Inflammatory macrophage treated with lipopolysaccharide for 4 hours (primary cell): ENCODE results near the gene DDX25.
"Not testable (repeated sequence)": the region's sequence is repeated elsewhere in the genome, so short reads cannot be mapped to it uniquely, and the experiment has no call there.

Source experiments
- DNase-seq: peaks from one replicate; pipeline ENCODE4 v3.0.0-alpha.2; 2020

DDX25 gene

DNA sequence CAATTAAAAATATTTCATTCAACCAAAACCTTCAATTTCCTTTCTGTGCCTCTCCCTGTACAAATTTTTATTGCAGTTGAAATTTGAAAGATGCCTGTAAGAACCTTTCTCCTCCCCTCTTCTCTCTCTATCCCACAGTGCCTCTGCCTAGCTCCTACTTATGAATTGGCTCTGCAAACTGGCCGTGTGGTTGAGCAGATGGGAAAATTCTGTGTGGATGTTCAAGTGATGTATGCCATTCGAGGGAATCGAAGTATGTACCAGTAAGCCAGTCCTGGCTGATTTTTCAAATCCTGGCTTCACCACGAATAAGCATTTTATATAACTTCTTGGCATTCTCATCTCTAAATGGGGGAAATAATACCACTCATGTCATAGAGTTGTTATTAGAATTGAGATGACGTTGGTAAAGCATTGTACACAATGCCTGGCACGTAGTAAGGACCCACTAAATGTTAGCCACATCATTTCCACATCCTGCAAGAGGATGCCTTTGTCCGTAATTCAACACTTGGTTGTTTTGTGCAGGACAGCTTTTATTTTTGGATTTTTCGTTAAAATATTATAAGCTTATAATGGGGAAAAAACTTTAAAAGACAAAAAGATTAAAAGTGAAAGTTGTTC is 6.0 kb downstream of the DDX25 start:
- DNase-seq = no peak

- not testable (repeated sequence) for DNase-seq
These were observed 10.3 kb downstream of the DDX25 start for GRCh38 chr11:125914601-125915000.

- no peak for DNase-seq
These were observed 12.5 kb downstream of the DDX25 start for GRCh38 chr11:125916683-125917347.

DNA sequence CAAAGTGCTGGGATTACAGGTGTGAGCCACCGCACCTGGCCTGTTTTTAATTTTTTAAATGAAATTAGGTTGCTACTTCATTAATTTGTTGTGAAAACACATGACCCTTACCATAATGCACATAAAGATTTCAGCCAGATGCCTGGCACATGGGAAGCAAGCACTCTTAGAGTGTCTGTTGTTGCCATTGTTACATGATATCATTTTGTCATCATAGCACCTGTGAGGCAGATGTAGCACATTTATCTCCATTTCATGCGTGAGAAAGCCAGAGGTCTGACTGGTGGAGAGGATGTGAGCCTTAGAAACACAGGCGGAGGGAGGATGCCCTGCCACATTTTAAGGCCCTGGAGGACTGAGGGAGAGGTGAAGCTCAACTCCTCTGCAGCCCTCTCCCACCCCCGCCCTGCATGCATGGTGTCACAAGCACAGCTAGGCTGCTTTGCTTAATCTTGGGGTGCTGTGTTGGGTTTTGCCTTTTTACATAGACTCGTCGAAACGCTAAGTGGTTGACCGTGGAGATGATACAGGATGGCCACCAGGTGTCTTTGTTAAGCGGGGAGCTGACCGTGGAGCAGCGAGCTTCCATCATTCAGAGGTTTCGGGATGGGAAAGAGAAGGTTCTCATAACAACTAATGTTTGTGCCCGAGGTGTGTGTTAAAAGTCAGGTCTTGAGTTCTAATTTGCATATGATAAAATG is 14.0 kb downstream of the DDX25 start:
- no peak for DNase-seq

GRCh38 chr11:125921042-125921441 is 16.7 kb downstream of the DDX25 start:
- DNase-seq = no peak

GRCh38 chr11:125922156-125922555 is 17.8 kb downstream of the DDX25 start:
- DNase-seq = no peak

DNA sequence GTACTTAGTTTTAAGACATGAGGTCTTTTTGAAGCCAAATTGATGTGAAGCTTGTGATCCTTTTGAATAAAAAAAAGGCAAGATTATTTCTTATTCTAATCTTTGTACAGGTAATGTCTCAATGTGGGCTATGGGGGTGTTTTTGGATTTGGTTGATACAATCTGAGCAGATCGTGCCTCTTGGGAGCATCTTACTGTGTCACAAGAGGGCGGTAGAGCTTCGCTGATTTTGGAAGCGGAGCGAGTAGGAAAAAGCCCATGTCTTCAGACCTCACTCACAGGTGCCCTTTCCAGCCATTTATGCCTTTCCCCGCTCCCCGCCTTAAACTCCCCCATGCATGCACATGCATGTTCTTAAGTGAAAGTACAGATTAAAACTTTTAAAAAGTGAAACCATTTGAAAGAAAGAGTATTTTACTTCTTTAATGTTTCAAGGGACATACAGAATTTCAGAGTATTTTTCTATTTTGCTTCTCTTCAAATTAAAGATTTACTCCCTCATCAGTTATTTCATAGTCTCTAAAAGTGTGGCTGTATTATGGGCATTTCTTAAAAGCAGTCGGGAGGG is 18.8 kb downstream of the DDX25 start:
- peak; percentile 58 for DNase-seq

GRCh38 chr11:125923633-125924032 is 19.3 kb downstream of the DDX25 start:
- DNase-seq = no peak

GRCh38 chr11:125924384-125925007 is 20.2 kb downstream of the DDX25 start:
- DNase-seq = no peak

- DNase-seq = no peak
These were observed 21.0 kb downstream of the DDX25 start for GRCh38 chr11:125925247-125925740.

DNA sequence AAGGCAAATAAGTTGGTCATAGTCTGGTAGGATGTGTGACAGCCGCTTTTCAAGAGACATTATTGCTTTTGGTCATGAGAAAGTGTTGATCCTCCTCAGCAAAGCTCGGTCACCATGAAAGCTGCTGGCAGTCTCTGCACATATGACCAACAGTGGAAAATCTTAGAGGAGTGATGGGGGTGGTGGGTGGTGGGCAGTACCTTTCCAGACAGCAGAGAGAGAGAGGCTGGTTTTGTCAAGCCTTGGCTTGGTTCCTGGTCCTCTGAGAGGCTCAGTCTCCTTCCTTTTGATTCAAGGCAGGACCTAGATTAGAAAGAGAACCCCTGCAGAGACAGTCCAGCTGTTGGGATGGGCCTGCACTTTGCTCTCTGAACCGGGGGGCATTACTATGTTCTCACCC is 21.5 kb downstream of the DDX25 start:
- no peak for DNase-seq

GRCh38 chr11:125926682-125927081 is 22.4 kb downstream of the DDX25 start:
- no peak for DNase-seq

GRCh38 chr11:125929445-125930075 is 25.3 kb downstream of the DDX25 start:
- DNase-seq = no peak

GRCh38 chr11:125930076-125930450 is 25.8 kb downstream of the DDX25 start:
- DNase-seq = no peak

- DNase-seq = no peak
These were observed 26.8 kb downstream of the DDX25 start for GRCh38 chr11:125931116-125931515.

- DNase-seq = no peak
These were observed 27.4 kb downstream of the DDX25 start for GRCh38 chr11:125931668-125932067.

- DNase-seq = no peak
These were observed 28.0 kb downstream of the DDX25 start for GRCh38 chr11:125932301-125932700.

DNA sequence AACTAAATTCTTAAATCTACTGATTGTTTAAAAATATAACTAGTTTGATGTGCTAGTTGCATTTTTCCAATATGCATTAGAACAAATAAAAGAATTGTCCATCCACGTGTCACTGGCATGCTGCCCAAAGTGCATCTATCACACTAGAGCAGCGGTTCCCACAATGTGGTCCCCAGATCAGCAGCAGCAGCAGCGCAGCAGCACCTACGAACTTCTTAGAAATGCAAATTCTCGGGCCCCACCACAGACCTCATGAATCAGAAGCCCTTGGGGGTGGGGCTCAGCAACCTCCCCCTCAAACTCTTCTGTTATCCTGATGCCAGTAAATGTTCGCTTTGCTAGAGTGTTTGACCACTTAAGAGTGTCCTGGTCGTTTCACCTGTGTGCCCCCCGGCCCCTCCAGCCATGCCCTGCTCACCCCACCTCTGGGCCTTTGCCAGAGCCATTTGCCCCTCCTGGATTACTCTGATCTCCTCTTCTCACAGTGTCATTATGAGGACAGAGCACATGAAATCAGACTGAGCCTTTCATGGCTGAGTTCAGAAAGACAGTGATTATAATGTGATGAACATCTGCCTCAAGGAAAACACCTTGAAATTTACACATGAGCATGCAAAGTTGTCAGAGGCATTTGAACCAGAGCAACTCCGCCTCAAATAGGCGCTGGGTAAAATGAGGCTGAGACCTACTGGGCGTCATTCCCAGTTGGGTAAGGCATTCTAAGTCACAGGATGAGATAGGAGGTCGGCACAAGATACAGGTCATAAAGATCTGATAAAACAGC is 28.9 kb downstream of the DDX25 start:
- no peak for DNase-seq

DNA sequence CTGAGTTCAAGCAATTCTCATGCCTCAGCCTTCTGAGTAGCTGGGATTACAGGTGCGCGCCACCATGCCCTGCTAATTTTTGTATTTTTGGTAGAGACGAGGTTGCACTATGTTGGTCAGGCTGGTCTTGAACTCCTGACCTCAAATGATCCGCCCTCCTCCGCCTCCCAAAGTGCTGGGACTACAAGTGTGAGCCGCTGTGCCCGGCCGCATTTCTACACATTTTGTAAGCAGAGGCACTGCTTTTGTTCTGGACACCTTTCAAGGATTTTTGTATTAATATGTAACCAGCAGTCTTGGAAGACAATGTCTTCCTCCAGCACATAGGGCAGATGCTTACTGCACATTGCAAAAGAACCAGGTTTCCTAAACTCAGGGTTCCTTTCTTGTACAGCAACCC is 30.2 kb downstream of the DDX25 start:
- DNase-seq = no peak

GRCh38 chr11:125935056-125935455 is 30.7 kb downstream of the DDX25 start:
- no peak for DNase-seq

- DNase-seq = no peak
These were observed 31.4 kb downstream of the DDX25 start for GRCh38 chr11:125935618-125936199.

GRCh38 chr11:125938418-125938817 is 34.1 kb downstream of the DDX25 start:
- no peak for DNase-seq
